Measurements from ENCODE around the gene FYN.
"Not testable (repeated sequence)": the region's sequence is repeated elsewhere in the genome, so short reads cannot be mapped to it uniquely, and the experiment has no call there.

FYN gene

DNA sequence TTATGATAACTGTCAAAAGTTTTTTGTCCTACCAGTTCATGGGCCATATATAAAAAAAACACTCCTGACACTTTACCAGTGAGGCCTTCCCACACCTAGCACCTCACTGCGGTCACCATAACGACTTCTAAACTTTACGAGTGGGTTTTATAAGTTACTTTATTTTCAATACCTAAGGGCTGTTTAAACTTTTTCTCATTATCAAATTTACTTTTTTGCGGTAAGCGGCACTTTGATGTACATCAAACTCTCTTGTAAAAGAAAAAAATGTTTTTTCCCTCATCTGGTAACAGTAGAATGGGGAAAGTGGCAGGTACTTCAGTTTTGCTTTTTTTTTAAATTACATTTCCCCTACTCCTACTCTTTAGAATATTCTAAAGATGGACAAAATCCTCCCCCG, 36.2 kb downstream of the FYN start:
- no peak overlapping the region for H3K9ac ChIP-seq (ENCODE audit: low read length)
- H3K4me1 ChIP-seq (ENCODE audit: control insufficient read depth, insufficient read depth, low read length) = peaks cover 7% of the 10 kb centered on the region
- no peaks in the 10 kb centered on the region for H3K27me3 ChIP-seq (ENCODE audit: control insufficient read depth, insufficient read depth, low read length)
- H3K4me3 ChIP-seq (ENCODE audit: low read length) = no peak overlapping the region
- no peaks in the 10 kb centered on the region for H3K36me3 ChIP-seq (ENCODE audit: control insufficient read depth, insufficient read depth, low read length)
- H3K9me3 ChIP-seq (ENCODE audit: control insufficient read depth, low read length) = no peaks in the 10 kb centered on the region

DNA sequence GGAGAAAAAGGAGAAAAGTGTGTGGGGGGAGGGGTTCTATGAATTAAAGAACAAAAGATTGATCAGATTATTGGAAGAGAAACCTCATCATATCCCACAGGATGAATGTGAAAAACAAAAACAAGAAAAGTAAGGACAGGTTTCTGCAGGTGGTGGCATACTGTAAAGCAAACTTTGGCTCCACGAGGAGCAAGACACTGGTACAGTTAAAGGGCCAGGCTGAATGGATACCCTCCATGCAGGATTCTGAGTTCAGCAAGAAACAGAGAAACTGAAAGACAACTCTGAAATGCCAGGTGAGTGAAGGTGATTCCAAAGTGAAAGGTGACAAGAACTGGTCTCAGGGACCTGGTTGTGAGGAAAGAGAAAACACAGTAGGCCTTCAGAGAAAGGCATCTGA, 37.4 kb downstream of the FYN start:
- H3K9me3 ChIP-seq (ENCODE audit: control insufficient read depth, low read length) = no peaks in the 10 kb centered on the region
- H3K9ac ChIP-seq (ENCODE audit: low read length) = no peak overlapping the region
- H3K27me3 ChIP-seq (ENCODE audit: control insufficient read depth, insufficient read depth, low read length) = no peaks in the 10 kb centered on the region
- no peaks in the 10 kb centered on the region for H3K4me1 ChIP-seq (ENCODE audit: control insufficient read depth, insufficient read depth, low read length)
- no peaks in the 10 kb centered on the region for H3K36me3 ChIP-seq (ENCODE audit: control insufficient read depth, insufficient read depth, low read length)
- H3K4me3 ChIP-seq (ENCODE audit: low read length) = no peak overlapping the region

DNA sequence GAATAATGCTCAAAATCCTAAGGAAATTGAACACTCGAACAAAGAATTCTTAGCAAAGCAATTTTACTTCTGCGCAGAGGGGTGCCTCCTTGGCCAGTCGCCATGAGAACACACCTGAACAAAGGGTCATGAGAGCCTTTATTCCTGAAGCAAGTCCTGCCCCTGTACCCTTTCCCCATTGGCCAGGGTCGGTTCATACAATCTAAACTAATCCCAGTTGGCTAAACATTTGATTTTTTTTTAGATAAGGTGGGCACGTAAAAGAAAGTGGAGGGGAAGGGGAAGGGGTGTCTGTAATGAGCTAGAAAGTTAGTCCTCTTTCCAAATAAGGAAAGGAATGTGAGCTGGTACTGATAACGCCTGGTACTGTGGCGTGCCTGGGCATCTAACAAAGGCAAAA, 37.9 kb downstream of the FYN start:
- not testable (repeated sequence) for H3K9ac ChIP-seq (ENCODE audit: low read length); H3K9me3 ChIP-seq (ENCODE audit: control insufficient read depth, low read length); H3K4me3 ChIP-seq (ENCODE audit: low read length); H3K36me3 ChIP-seq (ENCODE audit: control insufficient read depth, insufficient read depth, low read length); H3K4me1 ChIP-seq (ENCODE audit: control insufficient read depth, insufficient read depth, low read length); H3K27me3 ChIP-seq (ENCODE audit: control insufficient read depth, insufficient read depth, low read length)

DNA sequence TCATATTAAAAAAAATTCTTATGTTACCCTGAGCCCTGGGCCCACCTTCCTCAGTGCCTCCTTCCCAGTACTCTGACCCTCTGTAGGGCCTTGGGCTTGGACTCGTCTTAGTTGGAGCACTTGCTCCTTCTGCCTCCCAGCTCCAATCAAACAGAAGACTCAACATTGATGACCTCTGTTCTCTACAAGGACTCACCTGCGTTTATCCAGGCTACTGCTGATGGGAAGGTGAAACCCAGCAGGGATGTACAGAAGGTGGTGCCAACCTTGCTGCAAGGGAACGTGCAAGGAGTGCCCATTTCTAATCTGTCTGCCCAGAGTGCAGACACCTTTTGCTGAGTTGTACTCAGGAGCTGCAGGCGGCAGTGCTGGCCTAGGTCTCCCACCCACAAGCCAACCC, 38.9 kb downstream of the FYN start:
- Histone ChIP-seq H3K36me3 (ENCODE audit: control insufficient read depth, insufficient read depth, low read length) (no peaks in the 10 kb centered on the region), H3K9me3 (ENCODE audit: control insufficient read depth, low read length) (no peaks in the 10 kb centered on the region), H3K27me3 (ENCODE audit: control insufficient read depth, insufficient read depth, low read length) (no peaks in the 10 kb centered on the region), H3K9ac (ENCODE audit: low read length) (no peak overlapping the region), H3K4me3 (ENCODE audit: low read length) (no peak overlapping the region), H3K4me1 (ENCODE audit: control insufficient read depth, insufficient read depth, low read length) (no peaks in the 10 kb centered on the region)

DNA sequence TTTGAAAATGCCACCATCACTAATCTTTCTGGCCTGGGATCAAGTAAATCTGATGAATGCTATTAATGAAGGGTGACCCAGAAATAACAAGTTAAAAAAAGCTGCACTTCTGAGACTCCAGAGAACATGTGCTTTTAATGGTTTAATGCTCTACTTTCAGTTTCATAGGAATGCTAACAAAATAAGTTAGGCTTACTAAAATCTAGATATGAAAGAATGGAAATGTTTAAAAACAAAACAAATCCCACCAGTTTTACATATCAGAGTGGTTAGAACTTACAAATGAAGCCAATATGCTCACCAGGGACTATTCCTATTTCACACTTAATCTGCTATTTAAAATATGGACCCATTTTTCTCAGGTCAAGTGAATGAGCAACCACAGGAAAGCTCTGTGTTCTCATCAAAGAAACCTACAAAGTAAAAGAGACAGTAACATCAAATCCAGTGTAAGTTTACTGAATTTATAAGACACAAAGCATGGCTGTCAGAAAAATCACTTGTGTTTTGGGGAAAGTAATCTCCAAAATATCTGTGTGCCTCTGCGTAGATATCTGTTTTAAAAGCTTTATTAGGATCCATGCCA, 40.3 kb downstream of the FYN start:
- Histone ChIP-seq H3K9ac (ENCODE audit: low read length) (no peak overlapping the region), H3K4me1 (ENCODE audit: control insufficient read depth, insufficient read depth, low read length) (no peaks in the 10 kb centered on the region), H3K4me3 (ENCODE audit: low read length) (no peak overlapping the region), H3K36me3 (ENCODE audit: control insufficient read depth, insufficient read depth, low read length) (no peaks in the 10 kb centered on the region), H3K9me3 (ENCODE audit: control insufficient read depth, low read length) (no peaks in the 10 kb centered on the region), H3K27me3 (ENCODE audit: control insufficient read depth, insufficient read depth, low read length) (no peaks in the 10 kb centered on the region)

DNA sequence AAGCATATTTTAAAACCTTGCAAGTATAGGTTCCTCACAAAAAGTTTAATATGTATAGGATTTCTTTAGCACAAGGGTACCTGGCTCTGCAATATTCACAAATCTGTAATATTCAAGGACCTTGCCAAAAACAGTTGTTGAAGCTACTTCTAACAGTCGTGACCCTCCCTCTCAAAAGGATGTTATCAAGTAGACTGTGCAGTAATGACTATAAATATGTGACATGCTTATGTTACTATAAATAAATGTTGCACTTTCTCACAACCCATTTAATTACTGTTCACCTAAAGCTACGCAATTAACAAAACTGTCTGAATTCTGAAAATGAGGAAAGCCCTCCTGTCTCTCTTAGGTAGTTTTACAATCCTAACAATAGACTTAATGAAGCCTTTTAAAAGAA, 41.8 kb downstream of the FYN start:
- Histone ChIP-seq H3K36me3 (ENCODE audit: control insufficient read depth, insufficient read depth, low read length) (no peaks in the 10 kb centered on the region), H3K9ac (ENCODE audit: low read length) (no peak overlapping the region), H3K27me3 (ENCODE audit: control insufficient read depth, insufficient read depth, low read length) (no peaks in the 10 kb centered on the region), H3K4me1 (ENCODE audit: control insufficient read depth, insufficient read depth, low read length) (no peaks in the 10 kb centered on the region), H3K4me3 (ENCODE audit: low read length) (no peak overlapping the region), H3K9me3 (ENCODE audit: control insufficient read depth, low read length) (no peaks in the 10 kb centered on the region)

DNA sequence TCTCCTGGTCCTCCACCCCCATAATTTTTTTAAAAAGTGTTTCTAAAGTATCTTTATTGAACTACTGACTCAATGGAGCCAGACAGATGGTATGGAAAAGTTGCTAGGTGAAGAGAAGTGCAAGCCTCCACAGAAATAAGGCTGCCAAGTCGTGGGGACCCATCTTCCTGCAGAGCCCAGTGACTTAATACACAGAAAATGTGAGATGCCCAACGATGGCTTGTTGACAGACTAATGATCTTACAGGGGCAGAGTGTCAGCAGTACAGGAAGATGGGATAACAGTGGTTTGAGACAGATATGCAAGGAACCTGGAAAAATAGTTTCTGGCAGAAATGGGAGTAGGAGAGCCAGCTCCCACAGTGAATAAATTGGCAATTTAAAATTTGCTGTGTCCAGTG, 43.3 kb downstream of the FYN start:
- Histone ChIP-seq H3K27me3 (ENCODE audit: control insufficient read depth, insufficient read depth, low read length) (no peaks in the 10 kb centered on the region), H3K4me3 (ENCODE audit: low read length) (no peak overlapping the region), H3K36me3 (ENCODE audit: control insufficient read depth, insufficient read depth, low read length) (no peaks in the 10 kb centered on the region), H3K9me3 (ENCODE audit: control insufficient read depth, low read length) (no peaks in the 10 kb centered on the region), H3K4me1 (ENCODE audit: control insufficient read depth, insufficient read depth, low read length) (no peaks in the 10 kb centered on the region), H3K9ac (ENCODE audit: low read length) (no peak overlapping the region)

GRCh38 chr6:111829581-111829980, 43.7 kb downstream of the FYN start:
- no peak overlapping the region for H3K4me3 ChIP-seq (ENCODE audit: low read length)
- no peak overlapping the region for H3K9ac ChIP-seq (ENCODE audit: low read length)
- H3K27me3 ChIP-seq (ENCODE audit: control insufficient read depth, insufficient read depth, low read length) = no peaks in the 10 kb centered on the region
- no peaks in the 10 kb centered on the region for H3K4me1 ChIP-seq (ENCODE audit: control insufficient read depth, insufficient read depth, low read length)
- no peaks in the 10 kb centered on the region for H3K36me3 ChIP-seq (ENCODE audit: control insufficient read depth, insufficient read depth, low read length)
- H3K9me3 ChIP-seq (ENCODE audit: control insufficient read depth, low read length) = no peaks in the 10 kb centered on the region

DNA sequence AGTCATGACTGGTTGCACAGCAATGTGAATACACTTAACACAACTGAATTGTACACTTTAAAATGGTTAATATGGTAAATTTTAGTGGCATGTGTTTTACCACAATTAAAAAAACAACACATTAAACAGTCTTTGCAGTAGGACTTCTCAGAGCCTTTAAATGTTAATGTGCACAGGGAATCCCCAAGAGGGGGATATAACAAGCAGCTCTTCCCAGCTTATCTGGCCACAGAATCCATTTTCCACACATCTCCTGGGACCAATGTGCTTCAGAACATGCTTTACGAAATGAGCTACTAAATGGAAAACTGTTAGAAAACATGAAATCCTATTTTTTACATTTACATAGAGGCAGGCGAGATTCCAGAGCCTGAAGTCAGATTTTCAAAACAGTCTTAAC, 44.4 kb downstream of the FYN start:
- Histone ChIP-seq H3K9ac (ENCODE audit: low read length) (no peak overlapping the region), H3K27me3 (ENCODE audit: control insufficient read depth, insufficient read depth, low read length) (no peaks in the 10 kb centered on the region), H3K4me3 (ENCODE audit: low read length) (no peak overlapping the region), H3K36me3 (ENCODE audit: control insufficient read depth, insufficient read depth, low read length) (no peaks in the 10 kb centered on the region), H3K9me3 (ENCODE audit: control insufficient read depth, low read length) (no peaks in the 10 kb centered on the region), H3K4me1 (ENCODE audit: control insufficient read depth, insufficient read depth, low read length) (no peaks in the 10 kb centered on the region)

- no peaks in the 10 kb centered on the region for H3K4me1 ChIP-seq (ENCODE audit: control insufficient read depth, insufficient read depth, low read length)
- no peak overlapping the region for H3K9ac ChIP-seq (ENCODE audit: low read length)
- no peaks in the 10 kb centered on the region for H3K27me3 ChIP-seq (ENCODE audit: control insufficient read depth, insufficient read depth, low read length)
- H3K4me3 ChIP-seq (ENCODE audit: low read length) = no peak overlapping the region
- H3K36me3 ChIP-seq (ENCODE audit: control insufficient read depth, insufficient read depth, low read length) = no peaks in the 10 kb centered on the region
- H3K9me3 ChIP-seq (ENCODE audit: control insufficient read depth, low read length) = no peaks in the 10 kb centered on the region
Measured at GRCh38 chr6:111825439-111826086, 47.7 kb downstream of the FYN start.

DNA sequence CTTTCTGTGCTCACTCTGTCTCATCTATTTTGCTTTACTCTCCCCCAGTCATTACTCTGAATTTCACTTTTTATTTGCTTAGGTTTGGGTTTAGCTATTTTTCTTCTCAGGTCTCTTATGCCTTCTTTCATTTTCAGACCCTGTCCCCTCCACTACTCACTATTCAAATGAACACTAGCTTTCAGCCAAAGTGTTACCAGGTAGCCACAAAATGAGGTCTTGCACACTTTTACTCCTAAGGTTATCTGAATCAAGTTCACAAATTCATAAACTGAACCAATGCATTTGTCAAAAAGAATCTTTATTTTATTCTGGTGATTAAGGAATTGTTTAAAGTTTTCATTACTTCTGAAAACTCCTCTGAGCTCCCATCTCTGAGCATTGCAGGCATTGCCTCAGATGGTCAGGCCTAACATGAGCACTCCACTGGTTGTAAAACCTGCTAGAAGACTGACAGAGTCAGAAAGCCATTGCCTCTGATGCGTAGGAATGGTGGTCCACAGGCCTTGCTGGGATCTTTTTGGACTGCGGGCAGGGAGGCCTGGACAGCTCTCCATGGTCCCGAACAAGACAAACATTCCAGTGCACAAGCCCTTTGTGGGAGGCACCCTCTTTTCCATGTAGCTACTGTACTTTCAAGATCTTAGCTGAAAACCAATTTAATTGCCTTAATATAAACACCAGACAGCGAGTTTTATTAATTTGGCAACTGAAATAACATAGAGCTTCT, 48.5 kb downstream of the FYN start:
- Histone ChIP-seq H3K4me3 (ENCODE audit: low read length) (no peak overlapping the region), H3K4me1 (ENCODE audit: control insufficient read depth, insufficient read depth, low read length) (no peaks in the 10 kb centered on the region), H3K9me3 (ENCODE audit: control insufficient read depth, low read length) (no peaks in the 10 kb centered on the region), H3K36me3 (ENCODE audit: control insufficient read depth, insufficient read depth, low read length) (no peaks in the 10 kb centered on the region), H3K27me3 (ENCODE audit: control insufficient read depth, insufficient read depth, low read length) (no peaks in the 10 kb centered on the region), H3K9ac (ENCODE audit: low read length) (no peak overlapping the region)

DNA sequence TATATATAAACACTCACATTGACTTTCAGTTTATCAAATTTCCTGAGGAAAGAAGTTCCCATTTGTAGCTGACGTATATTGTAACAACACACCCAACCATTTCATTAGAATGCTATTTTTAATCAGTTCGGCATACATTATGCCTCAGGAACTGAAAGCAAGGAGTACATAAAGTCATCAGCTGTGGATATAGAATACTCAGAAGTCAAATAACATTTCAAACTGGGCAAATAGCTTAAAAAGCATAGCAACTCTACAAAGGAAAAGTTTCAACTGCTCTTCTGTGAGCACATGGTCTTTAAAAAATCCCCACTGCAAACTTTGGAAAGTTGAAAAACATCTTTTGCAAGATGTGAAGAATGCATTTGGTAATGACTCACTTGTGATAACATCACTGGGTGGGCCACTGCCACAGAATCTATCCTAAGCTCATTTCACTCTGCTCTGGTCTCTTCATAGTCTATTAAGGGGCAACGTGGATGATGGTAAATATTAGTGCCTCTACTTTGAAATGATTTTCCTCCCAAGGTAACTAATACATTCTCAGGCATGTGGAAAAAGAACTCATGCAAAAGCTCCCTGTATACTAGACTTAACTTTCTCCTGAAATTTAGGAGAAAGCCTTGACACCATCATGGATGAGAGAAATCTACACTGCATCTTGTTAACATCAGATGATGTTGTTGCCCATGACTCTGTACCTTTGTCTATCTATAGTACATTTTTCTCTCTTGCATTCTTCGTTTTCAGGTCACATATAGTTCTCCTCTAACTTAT, 49.2 kb downstream of the FYN start:
- Histone ChIP-seq H3K9ac (ENCODE audit: low read length) (no peak overlapping the region), H3K4me3 (ENCODE audit: low read length) (no peak overlapping the region), H3K4me1 (ENCODE audit: control insufficient read depth, insufficient read depth, low read length) (no peaks in the 10 kb centered on the region)

More for the DNA sequence above, 49.2 kb downstream of the FYN start:
- Histone ChIP-seq H3K36me3 (ENCODE audit: control insufficient read depth, insufficient read depth, low read length) (no peaks in the 10 kb centered on the region), H3K9me3 (ENCODE audit: control insufficient read depth, low read length) (no peaks in the 10 kb centered on the region), H3K27me3 (ENCODE audit: control insufficient read depth, insufficient read depth, low read length) (no peaks in the 10 kb centered on the region)

All from mucosa of stomach (tissue), 1 donor.